ENCODE results near the gene PBRM1. TPM values are rescaled to one million over a fixed set of nuclear protein-coding genes. Genes with fewer than 3 reads are reported as not detected.

Gene PBRM1
- total and polyA plus RNA-seq, 2 of the 13 experiments (the other 11 are each of a cell fraction or from before 2014, with no cell fraction given) = 10.9 to 33.2 TPM

GRCh38 chr3:52534281-52535183, 151.2 kb downstream of the PBRM1 start (continued):
- TF ChIP-seq ZNF574 (CRISPR knock-in tag; IDR thresholded peaks at IDR 0.05) (peak; percentile 54), ZNF546 (CRISPR knock-in tag; conservative IDR thresholded peaks at IDR 0.05) (0 out of 2 replicates have a peak, but pooled peaks have one; percentile 60), SIN3B (IDR thresholded peaks at IDR 0.05; ENCODE audit: low read length) (no peak), SALL2 (CRISPR knock-in tag; IDR thresholded peaks at IDR 0.05) (peak; percentile 61; the same call in 1 of the 2 replicates), SKIL (CRISPR knock-in tag; IDR thresholded peaks at IDR 0.05; ENCODE audit: borderline replicate concordance) (no peak), TAF15 (IDR thresholded peaks at IDR 0.05; ENCODE audit: low read depth, low read length, poor library complexity, severe bottlenecking) (no peak), MIER2 (CRISPR knock-in tag; IDR thresholded peaks at IDR 0.05) (no peak), ZMYM3 (CRISPR knock-in tag; IDR thresholded peaks at IDR 0.05) (no peak), ZNF142 (CRISPR knock-in tag; IDR thresholded peaks at IDR 0.05) (peak; percentile 50; the same call in 1 of the 2 replicates), ZFP36L2 (CRISPR knock-in tag; IDR thresholded peaks at IDR 0.05) (no peak), RFX1 (IDR thresholded peaks at IDR 0.05) (no peak), ZNF891 (CRISPR knock-in tag; IDR thresholded peaks at IDR 0.05) (peak; percentile 78; the same call in 1 of the 2 replicates), GABPA (IDR thresholded peaks at IDR 0.05; ENCODE audit: low read depth, low read length) (no peak), GABPA (CRISPR knock-in tag; IDR thresholded peaks at IDR 0.05; ENCODE audit: low read depth) (no peak), ZHX1 (CRISPR knock-in tag; IDR thresholded peaks at IDR 0.05; ENCODE audit: low read depth) (no peak)
